SK-N-MC (cell line): ENCODE data around the gene UGGT1.

Experiments used
- EZH2 ChIP-seq: fragments of 200-600 bp; sonication (generic); IDR thresholded peaks from one replicate; pipeline ENCODE4 v1.6.1; 2017; ENCODE audit warnings: antibody characterized with exemption
- POLR2AphosphoS5 ChIP-seq: IDR thresholded peaks from 2 replicates; pipeline ENCODE4 v1.6.1; 2012; ENCODE audit warnings: mild to moderate bottlenecking, low read depth, low read length, borderline replicate concordance

GRCh38 chr2:128215897-128216642 is 125.1 kb downstream of the UGGT1 start:
- TF ChIP-seq EZH2, result no peak
- no peak for TF ChIP-seq POLR2AphosphoS5
